ENCODE measurements around the gene SLC22A1.

DNA sequence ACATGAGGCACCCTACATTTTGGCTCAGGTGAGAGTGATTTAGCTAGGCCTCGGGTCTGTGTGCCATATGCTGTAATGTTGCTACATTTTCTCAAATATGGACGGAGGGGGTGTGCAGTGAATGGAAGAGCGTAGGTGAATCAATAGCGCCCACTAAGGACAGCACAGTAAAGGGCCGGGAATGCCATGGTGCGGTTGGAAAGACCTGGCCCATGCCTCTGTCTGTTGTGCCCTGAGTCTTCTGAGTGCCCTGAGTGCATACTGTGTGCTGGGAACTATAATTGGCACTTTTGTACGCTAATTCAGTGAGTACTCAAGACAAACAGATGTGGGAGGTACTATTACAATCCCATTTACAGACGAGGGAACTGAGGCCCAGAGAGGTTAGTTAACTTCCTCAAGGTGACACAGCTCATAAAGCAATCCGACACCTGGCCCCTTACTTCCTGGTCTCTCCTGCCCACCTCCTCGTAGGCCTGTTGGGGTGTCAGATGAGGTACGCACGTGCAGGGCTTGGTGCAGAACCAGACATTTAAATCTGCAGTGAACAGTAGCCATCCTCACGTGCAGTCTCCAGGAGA is 17.3 kb downstream of the SLC22A1 start:
- TF ChIP-seq TARDBP (IDR thresholded peaks at IDR 0.05; ENCODE audit: borderline replicate concordance) (no peak), RAD21 (IDR thresholded peaks at IDR 0.05; ENCODE audit: insufficient read depth, low read depth, low read length) (no peak), CTCF (IDR thresholded peaks at IDR 0.05 in 2 of 3, conservative IDR thresholded peaks at IDR 0.05 in 1 of 3; ENCODE audit: control insufficient read depth in 2 of 3, extremely low read depth in 1 of 3, insufficient read depth in 1 of 3, low read depth in 3 of 3, low read length in 3 of 3) (no peak), SP1 (IDR thresholded peaks at IDR 0.05; ENCODE audit: low read depth, low read length) (no peak), YY1 (IDR thresholded peaks at IDR 0.05; ENCODE audit: low read depth, low read length) (no peak), ZNF217 (IDR thresholded peaks at IDR 0.05) (no peak), RFX5 (IDR thresholded peaks at IDR 0.05; ENCODE audit: low read depth, low read length) (no peak), CREM (IDR thresholded peaks at IDR 0.05; ENCODE audit: low read depth) (no peak), CBX5 (IDR thresholded peaks at IDR 0.05; ENCODE audit: low read depth) (no peak), NR2C2 (IDR thresholded peaks at IDR 0.05; ENCODE audit: borderline replicate concordance, control insufficient read depth, insufficient read length, low read depth) (no peak)
- TF ChIP-seq, protein P1, sequence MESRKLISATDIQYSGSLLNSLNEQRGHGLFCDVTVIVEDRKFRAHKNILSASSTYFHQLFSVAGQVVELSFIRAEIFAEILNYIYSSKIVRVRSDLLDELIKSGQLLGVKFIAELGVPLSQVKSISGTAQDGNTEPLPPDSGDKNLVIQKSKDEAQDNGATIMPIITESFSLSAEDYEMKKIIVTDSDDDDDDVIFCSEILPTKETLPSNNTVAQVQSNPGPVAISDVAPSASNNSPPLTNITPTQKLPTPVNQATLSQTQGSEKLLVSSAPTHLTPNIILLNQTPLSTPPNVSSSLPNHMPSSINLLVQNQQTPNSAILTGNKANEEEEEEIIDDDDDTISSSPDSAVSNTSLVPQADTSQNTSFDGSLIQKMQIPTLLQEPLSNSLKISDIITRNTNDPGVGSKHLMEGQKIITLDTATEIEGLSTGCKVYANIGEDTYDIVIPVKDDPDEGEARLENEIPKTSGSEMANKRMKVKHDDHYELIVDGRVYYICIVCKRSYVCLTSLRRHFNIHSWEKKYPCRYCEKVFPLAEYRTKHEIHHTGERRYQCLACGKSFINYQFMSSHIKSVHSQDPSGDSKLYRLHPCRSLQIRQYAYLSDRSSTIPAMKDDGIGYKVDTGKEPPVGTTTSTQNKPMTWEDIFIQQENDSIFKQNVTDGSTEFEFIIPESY (IDR thresholded peaks at IDR 0.05), result no peak
- TF ChIP-seq, protein P2, sequence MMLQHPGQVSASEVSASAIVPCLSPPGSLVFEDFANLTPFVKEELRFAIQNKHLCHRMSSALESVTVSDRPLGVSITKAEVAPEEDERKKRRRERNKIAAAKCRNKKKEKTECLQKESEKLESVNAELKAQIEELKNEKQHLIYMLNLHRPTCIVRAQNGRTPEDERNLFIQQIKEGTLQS (IDR thresholded peaks at IDR 0.05; ENCODE audit: borderline replicate concordance, extremely low read depth, low read depth, low read length), result no peak
- TF ChIP-seq, protein P3, sequence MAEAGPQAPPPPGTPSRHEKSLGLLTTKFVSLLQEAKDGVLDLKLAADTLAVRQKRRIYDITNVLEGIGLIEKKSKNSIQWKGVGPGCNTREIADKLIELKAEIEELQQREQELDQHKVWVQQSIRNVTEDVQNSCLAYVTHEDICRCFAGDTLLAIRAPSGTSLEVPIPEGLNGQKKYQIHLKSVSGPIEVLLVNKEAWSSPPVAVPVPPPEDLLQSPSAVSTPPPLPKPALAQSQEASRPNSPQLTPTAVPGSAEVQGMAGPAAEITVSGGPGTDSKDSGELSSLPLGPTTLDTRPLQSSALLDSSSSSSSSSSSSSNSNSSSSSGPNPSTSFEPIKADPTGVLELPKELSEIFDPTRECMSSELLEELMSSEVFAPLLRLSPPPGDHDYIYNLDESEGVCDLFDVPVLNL (IDR thresholded peaks at IDR 0.05; ENCODE audit: low read depth, low read length), result no peak

All from GM12878 (cell line).